Medulla oblongata (tissue), 1 donor: ENCODE measurements around the gene DDX11.
"Not testable (repeated sequence)": the region's sequence is repeated elsewhere in the genome, so short reads cannot be mapped to it uniquely, and the experiment has no call there.

ENCODE experiments used
- DNase-seq: peaks from one replicate; pipeline ENCODE4 v3.0.0-alpha.2; 2015; ENCODE audit errors: extremely low spot score

DDX11 gene

GRCh38 chr12:31067656-31068055, 6.0 kb upstream of the DDX11 start:
- not testable (repeated sequence) for DNase-seq

- not testable (repeated sequence) for DNase-seq
These were observed 2.5 kb upstream of the DDX11 start for GRCh38 chr12:31070971-31071740.

- DNase-seq, result not testable (repeated sequence)
These were observed 698 bp upstream of the DDX11 start for GRCh38 chr12:31072962-31073361.

- DNase-seq, result not testable (repeated sequence)
These were observed 744 bp downstream of the DDX11 start for GRCh38 chr12:31074333-31074874.

- DNase-seq, result not testable (repeated sequence)
These were observed 2.5 kb downstream of the DDX11 start for GRCh38 chr12:31076150-31076549.

- DNase-seq, result not testable (repeated sequence)
These were observed 3.4 kb downstream of the DDX11 start for GRCh38 chr12:31077095-31077494.

GRCh38 chr12:31077998-31078397, 4.3 kb downstream of the DDX11 start:
- DNase-seq, result not testable (repeated sequence)

GRCh38 chr12:31079421-31079820, 5.8 kb downstream of the DDX11 start:
- DNase-seq, result not testable (repeated sequence)

GRCh38 chr12:31080221-31080620, 6.6 kb downstream of the DDX11 start:
- DNase-seq, result not testable (repeated sequence)

- not testable (repeated sequence) for DNase-seq
These were observed 7.6 kb downstream of the DDX11 start for GRCh38 chr12:31081274-31081673.

- not testable (repeated sequence) for DNase-seq
These were observed 10.6 kb downstream of the DDX11 start for GRCh38 chr12:31084241-31084640.

GRCh38 chr12:31086032-31086431, 12.4 kb downstream of the DDX11 start:
- not testable (repeated sequence) for DNase-seq

- not testable (repeated sequence) for DNase-seq
These were observed 13.8 kb downstream of the DDX11 start for GRCh38 chr12:31087486-31087885.

GRCh38 chr12:31087956-31088355, 14.3 kb downstream of the DDX11 start:
- not testable (repeated sequence) for DNase-seq

- no peak for DNase-seq
These were observed 15.4 kb downstream of the DDX11 start for GRCh38 chr12:31089072-31089471.

GRCh38 chr12:31091629-31092028, 18.0 kb downstream of the DDX11 start:
- DNase-seq, result not testable (repeated sequence)

GRCh38 chr12:31092718-31093117, 19.1 kb downstream of the DDX11 start:
- DNase-seq, result not testable (repeated sequence)

GRCh38 chr12:31095080-31095860, 21.6 kb downstream of the DDX11 start:
- DNase-seq, result not testable (repeated sequence)

- not testable (repeated sequence) for DNase-seq
These were observed 22.8 kb downstream of the DDX11 start for GRCh38 chr12:31096251-31097065.

GRCh38 chr12:31097819-31098218, 24.2 kb downstream of the DDX11 start:
- not testable (repeated sequence) for DNase-seq

GRCh38 chr12:31098363-31098762, 24.7 kb downstream of the DDX11 start:
- DNase-seq, result not testable (repeated sequence)
